Uterus (tissue), 4 donors: ENCODE measurements around the gene IFT43. TPM values are rescaled to one million over a fixed set of nuclear protein-coding genes. Genes with fewer than 3 reads are reported as not detected.

Experiments
- DNase-seq, 2 donors: peaks; one replicate each; pipeline ENCODE4 v3.0.0-alpha.2; 2019 to 2020
- H3K27ac ChIP-seq, 2 donors: fragments of 200-600 bp; sonication (generic); 1 replicate in 1 of 2; 2 replicates in 1 of 2; pipeline ENCODE4 v1.5.1; 2016 to 2018
- H3K27me3 ChIP-seq, 2 donors: fragments of 200-600 bp; sonication (generic); one replicate each; pipeline ENCODE4 v1.5.1; 2018 to 2019; ENCODE audit warnings: control low read depth in 1 of 2
- H3K36me3 ChIP-seq, 2 donors: fragments of 200-600 bp; sonication (generic); one replicate each; pipeline ENCODE4 v1.5.1; 2019; ENCODE audit warnings: control low read depth in 1 of 2
- H3K4me1 ChIP-seq, 2 donors: fragments of 200-600 bp; sonication (generic); one replicate each; pipeline ENCODE4 v1.5.1; 2018 to 2019; ENCODE audit warnings: control low read depth in 1 of 2
- H3K4me3 ChIP-seq, 2 donors: fragments of 200-600 bp; sonication (generic); 1 replicate in 1 of 2; 2 replicates in 1 of 2; pipeline ENCODE4 v1.5.1; 2018 to 2019; ENCODE audit warnings: mild to moderate bottlenecking in 1 of 2
- H3K9me3 ChIP-seq, 2 donors: fragments of 200-600 bp; sonication (generic); one replicate each; pipeline ENCODE4 v1.5.1; 2019; ENCODE audit warnings: control low read depth in 1 of 2
- POLR2A ChIP-seq, 2 donors: fragments of 450-650 bp; IDR thresholded peaks; one replicate each; pipeline ENCODE4 v1.6.1; 2016; ENCODE audit warnings: antibody characterized with exemption in 2 of 2, mild to moderate bottlenecking in 1 of 2, moderate library complexity in 1 of 2
- intact Hi-C: fragments of 100-400 bp; cut with DNase I; formaldehyde crosslinking; loops from one replicate; pipeline ENCODE4 v1.15.1; 2023; ENCODE audit warnings: low total_unique reads
- total RNA-seq, 4 donors: library from RNA; depleted of rRNA in 3 of 4; stranded (reverse); fragments of >200 nt in 3 of 4; gene quantifications; one replicate each; pipeline versions ENCODE4 v1.1.0 to v1.2.4, GENCODE V29; 2014 to 2023
- TF ChIP-seq, protein P1 (sequence below), 4 experiments: fragments of 200-600 bp in 2 of 4; fragments of 450-650 bp in 2 of 4; sonication (generic) in 2 of 4; IDR thresholded peaks; one replicate each; pipeline ENCODE4 v1.5.1; 2016 to 2019; ENCODE audit warnings: antibody characterized with exemption in 4 of 4, mild to moderate bottlenecking in 2 of 4, moderate library complexity in 1 of 4
- donor health status: DM: yes; HTN: yes; CAD: no.

The IFT43 gene
- total RNA-seq, 4 donors from 2014 or later, result 34.2 to 75.3 (median 49.1) TPM

GRCh38 chr14:76118594-76118993 is 133.0 kb downstream of the IFT43 start:
- intact Hi-C loops, result no loop called here
- TF ChIP-seq POLR2A (IDR thresholded peaks at IDR 0.05), result no peak
- TF ChIP-seq, protein P1, sequence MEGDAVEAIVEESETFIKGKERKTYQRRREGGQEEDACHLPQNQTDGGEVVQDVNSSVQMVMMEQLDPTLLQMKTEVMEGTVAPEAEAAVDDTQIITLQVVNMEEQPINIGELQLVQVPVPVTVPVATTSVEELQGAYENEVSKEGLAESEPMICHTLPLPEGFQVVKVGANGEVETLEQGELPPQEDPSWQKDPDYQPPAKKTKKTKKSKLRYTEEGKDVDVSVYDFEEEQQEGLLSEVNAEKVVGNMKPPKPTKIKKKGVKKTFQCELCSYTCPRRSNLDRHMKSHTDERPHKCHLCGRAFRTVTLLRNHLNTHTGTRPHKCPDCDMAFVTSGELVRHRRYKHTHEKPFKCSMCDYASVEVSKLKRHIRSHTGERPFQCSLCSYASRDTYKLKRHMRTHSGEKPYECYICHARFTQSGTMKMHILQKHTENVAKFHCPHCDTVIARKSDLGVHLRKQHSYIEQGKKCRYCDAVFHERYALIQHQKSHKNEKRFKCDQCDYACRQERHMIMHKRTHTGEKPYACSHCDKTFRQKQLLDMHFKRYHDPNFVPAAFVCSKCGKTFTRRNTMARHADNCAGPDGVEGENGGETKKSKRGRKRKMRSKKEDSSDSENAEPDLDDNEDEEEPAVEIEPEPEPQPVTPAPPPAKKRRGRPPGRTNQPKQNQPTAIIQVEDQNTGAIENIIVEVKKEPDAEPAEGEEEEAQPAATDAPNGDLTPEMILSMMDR (IDR thresholded peaks at IDR 0.05), result no peak
- no peaks in the 10 kb centered on the region for H3K4me1 ChIP-seq

GRCh38 chr14:76121089-76121748 is 135.7 kb downstream of the IFT43 start:
- TF ChIP-seq, protein P1 (IDR thresholded peaks at IDR 0.05), result no peak
- TF ChIP-seq POLR2A (IDR thresholded peaks at IDR 0.05), result no peak
- intact Hi-C loops, result no loop called here
- no peaks in the 10 kb centered on the region for H3K27me3 ChIP-seq
- DNase-seq, result no peak
- H3K27ac ChIP-seq, result no peak overlapping the region
- no peaks in the 10 kb centered on the region for H3K36me3 ChIP-seq
- H3K9me3 ChIP-seq, result no peaks in the 10 kb centered on the region
- H3K4me3 ChIP-seq, result no peak overlapping the region
- H3K4me1 ChIP-seq, result no peaks in the 10 kb centered on the region

More at GRCh38 chr14:76118594-76118993, 133.0 kb downstream of the IFT43 start:
- Histone ChIP-seq H3K9me3 (no peaks in the 10 kb centered on the region), H3K36me3 (no peaks in the 10 kb centered on the region), H3K4me3 (no peak overlapping the region), H3K27me3 (no peaks in the 10 kb centered on the region), H3K27ac (no peak overlapping the region)
- DNase-seq, result no peak

DNA sequence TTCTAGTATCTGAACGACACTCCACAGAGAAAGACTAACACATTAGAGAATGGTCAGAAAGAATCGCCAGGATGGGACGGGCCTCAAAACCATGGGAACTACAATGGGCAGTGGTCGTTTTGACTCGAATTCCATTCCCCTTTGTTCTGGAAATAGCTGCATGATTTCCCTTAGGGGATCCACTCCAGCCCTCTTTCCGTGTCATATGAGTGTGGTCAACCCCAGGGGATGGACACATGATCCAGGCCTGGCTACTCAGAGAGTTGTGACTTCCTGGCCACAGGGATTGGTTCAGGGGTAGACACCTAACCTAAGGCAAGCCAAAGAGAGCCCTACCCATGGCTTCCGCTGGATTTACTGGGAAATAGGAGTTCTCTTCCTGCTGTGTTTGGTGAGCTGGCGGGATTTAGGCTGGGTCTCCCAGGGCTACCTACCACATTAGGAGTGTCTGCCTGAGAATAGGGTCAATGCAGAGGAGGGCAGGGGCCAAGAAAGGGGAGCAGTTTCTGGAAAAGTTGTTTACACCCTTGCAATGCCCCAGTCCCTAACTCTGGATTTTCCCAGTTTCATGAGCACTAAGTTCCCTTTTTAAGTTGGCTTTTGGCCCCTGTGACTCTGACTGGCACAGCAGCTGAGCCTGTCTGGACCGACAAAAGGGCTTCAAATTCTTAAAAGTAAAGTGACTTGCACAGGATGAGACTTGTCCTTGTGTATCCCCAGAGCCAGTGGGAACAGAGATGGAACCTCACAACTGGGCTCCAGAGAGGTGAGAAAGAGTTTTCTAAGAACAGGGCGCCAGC is 138.1 kb downstream of the IFT43 start:
- H3K27me3 ChIP-seq, result no peaks in the 10 kb centered on the region
- no peak for DNase-seq
- no peaks in the 10 kb centered on the region for H3K9me3 ChIP-seq
- H3K4me1 ChIP-seq, result no peaks in the 10 kb centered on the region
- H3K27ac ChIP-seq, result no peak overlapping the region
- no peak for TF ChIP-seq POLR2A (IDR thresholded peaks at IDR 0.05)
- TF ChIP-seq, protein P1 (IDR thresholded peaks at IDR 0.05), result no peak
- no peaks in the 10 kb centered on the region for H3K36me3 ChIP-seq
- intact Hi-C loops, result no loop called here
- H3K4me3 ChIP-seq, result no peak overlapping the region

DNA sequence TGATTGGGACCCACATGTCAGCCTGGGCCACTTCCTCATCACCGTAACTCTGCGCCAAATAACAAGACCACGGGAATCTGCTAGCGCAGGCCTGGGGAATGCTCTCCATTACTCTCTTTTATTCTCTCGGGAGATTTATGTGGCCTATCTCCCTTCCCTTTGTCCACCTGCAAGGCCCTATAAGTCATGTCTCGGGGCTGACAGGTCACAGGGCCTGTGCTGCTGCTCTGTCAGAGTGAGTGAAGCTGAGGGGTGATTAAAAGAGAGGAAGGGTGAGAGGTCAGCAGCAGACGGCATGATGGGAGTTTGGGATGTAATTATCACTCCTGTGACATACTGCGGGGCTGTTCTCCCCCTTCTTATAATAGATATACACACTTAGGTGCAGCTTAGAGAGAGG is 139.9 kb downstream of the IFT43 start:
- intact Hi-C loops, result no loop called here
- Histone ChIP-seq H3K36me3 (no peaks in the 10 kb centered on the region), H3K27ac (no peak overlapping the region), H3K4me1 (no peaks in the 10 kb centered on the region), H3K27me3 (no peaks in the 10 kb centered on the region), H3K9me3 (no peaks in the 10 kb centered on the region), H3K4me3 (no peak overlapping the region)
- no peak for DNase-seq
- no peak for TF ChIP-seq POLR2A (IDR thresholded peaks at IDR 0.05)
- TF ChIP-seq, protein P1 (IDR thresholded peaks at IDR 0.05), result no peak

GRCh38 chr14:76126076-76126475 is 140.5 kb downstream of the IFT43 start:
- no peak for DNase-seq

More at GRCh38 chr14:76126076-76126475, 140.5 kb downstream of the IFT43 start:
- Histone ChIP-seq H3K4me3 (no peak overlapping the region), H3K27ac (no peak overlapping the region), H3K9me3 (no peaks in the 10 kb centered on the region), H3K4me1 (no peaks in the 10 kb centered on the region), H3K27me3 (no peaks in the 10 kb centered on the region), H3K36me3 (no peaks in the 10 kb centered on the region)
- TF ChIP-seq, protein P1 (IDR thresholded peaks at IDR 0.05), result no peak
- TF ChIP-seq POLR2A (IDR thresholded peaks at IDR 0.05), result no peak
- intact Hi-C loops, result no loop called here
